Parathyroid adenoma (tissue), 2 donors: ENCODE data around the gene GRIK5.

Experiments used
- H2AFZ ChIP-seq: fragments of 300-600 bp; sonication (generic); one replicate; pipeline ENCODE4 v1.7.0; 2017; ENCODE audit warnings: antibody characterized with exemption, mild to moderate bottlenecking
- H3K27ac ChIP-seq: fragments of 300-600 bp; sonication (generic); one replicate; pipeline ENCODE4 v1.7.0; 2017
- H3K27me3 ChIP-seq: fragments of 300-600 bp; sonication (generic); one replicate; pipeline ENCODE4 v1.7.0; 2017; ENCODE audit warnings: low read length; ENCODE audit not compliant: control insufficient read depth, insufficient read depth
- H3K36me3 ChIP-seq: fragments of 300-600 bp; sonication (generic); one replicate; pipeline ENCODE4 v1.7.0; 2017; ENCODE audit warnings: low read length; ENCODE audit not compliant: control insufficient read depth, insufficient read depth
- H3K4me1 ChIP-seq: fragments of 300-600 bp; sonication (generic); one replicate; pipeline ENCODE4 v1.7.0; 2017; ENCODE audit warnings: control low read depth
- H3K4me2 ChIP-seq: fragments of 300-600 bp; sonication (generic); one replicate; pipeline ENCODE4 v1.7.0; 2017; ENCODE audit warnings: low read length
- H3K4me3 ChIP-seq: fragments of 300-600 bp; sonication (generic); one replicate; pipeline ENCODE4 v1.7.0; 2017; ENCODE audit warnings: low read depth, low read length
- H3K79me2 ChIP-seq: fragments of 300-600 bp; sonication (generic); one replicate; pipeline ENCODE4 v1.7.0; 2017; ENCODE audit warnings: control low read depth
- H3K9ac ChIP-seq: fragments of 300-600 bp; sonication (generic); one replicate; pipeline ENCODE4 v1.7.0; 2017; ENCODE audit warnings: mild to moderate bottlenecking
- H3K9me3 ChIP-seq: fragments of 300-600 bp; sonication (generic); one replicate; pipeline ENCODE4 v1.7.0; 2017; ENCODE audit warnings: low read length; ENCODE audit not compliant: control insufficient read depth
- TF ChIP-seq, protein P1 (sequence below): fragments of 300-600 bp; sonication (generic); IDR thresholded peaks from one replicate; pipeline ENCODE4 v1.7.0; 2017; ENCODE audit warnings: antibody characterized with exemption, mild to moderate bottlenecking
- donor health status: primary hyperparathyroidism.

The GRIK5 gene

DNA sequence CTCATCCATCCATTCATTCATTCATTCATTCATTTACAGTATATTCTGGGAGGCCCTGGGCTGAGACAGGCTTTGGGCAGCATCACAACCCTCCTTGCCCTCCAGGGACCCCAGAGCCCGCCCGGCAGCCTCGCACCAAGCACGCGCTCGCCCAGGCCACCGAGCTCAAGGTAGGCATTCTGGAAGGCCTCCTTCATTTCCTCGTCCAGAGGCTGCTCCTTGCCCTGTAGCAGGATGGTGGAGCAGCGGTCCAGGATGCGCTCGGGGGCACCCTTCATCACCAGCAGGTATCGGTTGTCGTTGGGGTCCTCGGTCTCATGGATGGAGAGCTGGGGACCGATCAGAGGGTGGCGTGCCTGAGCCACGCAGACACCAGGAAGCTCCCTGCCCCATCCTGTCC lies 91.5 kb downstream of the GRIK5 start:
- Histone ChIP-seq H3K36me3 (no peaks in the 10 kb centered on the region), H3K9ac (no peak overlapping the region), H3K79me2 (no peaks in the 10 kb centered on the region), H3K27ac (no peak overlapping the region), H3K27me3 (no peaks in the 10 kb centered on the region), H2AFZ (no peak overlapping the region), H3K4me3 (no peak overlapping the region), H3K4me2 (no peak overlapping the region), H3K4me1 (no peaks in the 10 kb centered on the region), H3K9me3 (no peaks in the 10 kb centered on the region)
- TF ChIP-seq, protein P1, sequence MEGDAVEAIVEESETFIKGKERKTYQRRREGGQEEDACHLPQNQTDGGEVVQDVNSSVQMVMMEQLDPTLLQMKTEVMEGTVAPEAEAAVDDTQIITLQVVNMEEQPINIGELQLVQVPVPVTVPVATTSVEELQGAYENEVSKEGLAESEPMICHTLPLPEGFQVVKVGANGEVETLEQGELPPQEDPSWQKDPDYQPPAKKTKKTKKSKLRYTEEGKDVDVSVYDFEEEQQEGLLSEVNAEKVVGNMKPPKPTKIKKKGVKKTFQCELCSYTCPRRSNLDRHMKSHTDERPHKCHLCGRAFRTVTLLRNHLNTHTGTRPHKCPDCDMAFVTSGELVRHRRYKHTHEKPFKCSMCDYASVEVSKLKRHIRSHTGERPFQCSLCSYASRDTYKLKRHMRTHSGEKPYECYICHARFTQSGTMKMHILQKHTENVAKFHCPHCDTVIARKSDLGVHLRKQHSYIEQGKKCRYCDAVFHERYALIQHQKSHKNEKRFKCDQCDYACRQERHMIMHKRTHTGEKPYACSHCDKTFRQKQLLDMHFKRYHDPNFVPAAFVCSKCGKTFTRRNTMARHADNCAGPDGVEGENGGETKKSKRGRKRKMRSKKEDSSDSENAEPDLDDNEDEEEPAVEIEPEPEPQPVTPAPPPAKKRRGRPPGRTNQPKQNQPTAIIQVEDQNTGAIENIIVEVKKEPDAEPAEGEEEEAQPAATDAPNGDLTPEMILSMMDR: no peak

DNA sequence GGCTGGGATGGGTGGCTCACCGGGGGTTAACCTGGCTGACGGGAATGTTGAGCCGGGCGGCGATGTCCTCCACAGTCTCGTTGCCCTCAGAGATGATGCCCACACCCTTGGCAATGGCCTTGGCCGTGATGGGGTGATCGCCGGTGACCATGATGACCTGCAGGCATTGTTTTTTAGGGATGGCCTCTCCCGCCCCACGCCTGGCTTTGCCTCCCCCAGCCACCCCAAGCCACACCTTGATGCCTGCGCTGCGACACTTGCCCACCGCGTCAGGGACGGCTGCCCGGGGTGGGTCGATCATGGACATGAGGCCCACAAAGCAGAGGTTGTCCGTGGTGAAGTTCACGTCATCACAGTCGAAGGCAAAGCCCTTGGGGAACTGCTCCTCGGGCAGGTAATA lies 92.1 kb downstream of the GRIK5 start:
- Histone ChIP-seq H3K9ac (no peak overlapping the region), H3K79me2 (no peaks in the 10 kb centered on the region), H3K36me3 (no peaks in the 10 kb centered on the region), H2AFZ (no peak overlapping the region), H3K9me3 (no peaks in the 10 kb centered on the region), H3K4me2 (no peak overlapping the region), H3K27ac (no peak overlapping the region), H3K4me1 (no peaks in the 10 kb centered on the region), H3K27me3 (no peaks in the 10 kb centered on the region), H3K4me3 (no peak overlapping the region)
- TF ChIP-seq, protein P1: no peak

DNA sequence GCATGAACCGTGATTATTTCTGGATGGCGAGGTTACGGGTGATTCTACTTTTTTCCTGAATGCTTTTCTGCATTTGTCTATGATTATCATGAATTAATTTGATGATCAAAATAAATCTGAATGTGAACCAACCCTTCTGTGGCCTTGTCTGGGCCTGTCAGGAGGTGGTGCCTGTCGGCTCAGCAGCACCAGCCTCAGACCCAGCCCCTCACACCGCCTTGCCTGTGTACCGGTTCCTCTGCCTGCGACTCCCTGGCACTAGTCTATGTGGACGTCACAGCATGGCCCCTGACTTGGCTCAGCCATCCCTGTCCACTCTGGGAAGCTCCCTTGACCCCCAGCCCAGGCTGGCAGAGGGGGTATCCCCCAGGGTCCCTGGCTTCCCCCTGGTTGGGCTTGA lies 95.4 kb downstream of the GRIK5 start:
- H3K36me3 ChIP-seq: no peaks in the 10 kb centered on the region
- TF ChIP-seq, protein P1: no peak
- H3K4me3 ChIP-seq: no peak overlapping the region
- H3K9ac ChIP-seq: no peak overlapping the region
- no peaks in the 10 kb centered on the region for H3K4me1 ChIP-seq
- H3K27ac ChIP-seq: no peak overlapping the region
- H3K27me3 ChIP-seq: no peaks in the 10 kb centered on the region
- no peak overlapping the region for H2AFZ ChIP-seq
- H3K9me3 ChIP-seq: no peaks in the 10 kb centered on the region
- no peaks in the 10 kb centered on the region for H3K79me2 ChIP-seq
- H3K4me2 ChIP-seq: no peak overlapping the region

DNA sequence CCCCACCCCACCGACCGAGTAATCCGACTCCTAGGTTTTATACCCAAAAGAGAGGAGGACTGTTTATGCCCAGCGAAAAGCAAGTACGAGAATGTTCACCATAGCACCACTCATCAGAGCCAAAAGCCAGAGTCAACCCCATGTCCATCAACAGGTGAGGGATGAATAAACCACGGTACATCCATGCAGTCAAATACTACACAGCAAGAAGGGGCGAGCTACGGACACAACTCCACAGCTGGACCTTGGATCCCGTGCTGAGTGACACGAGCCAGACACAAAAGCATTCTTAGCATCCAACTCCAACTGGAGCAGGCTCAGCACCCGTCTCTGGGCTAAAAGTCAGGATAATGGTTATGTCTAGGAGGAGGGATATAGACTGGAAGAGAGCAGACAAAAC lies 98.6 kb downstream of the GRIK5 start:
- no peaks in the 10 kb centered on the region for H3K36me3 ChIP-seq
- no peaks in the 10 kb centered on the region for H3K27me3 ChIP-seq
- TF ChIP-seq, protein P1: no peak
- H3K27ac ChIP-seq: no peak overlapping the region
- no peak overlapping the region for H2AFZ ChIP-seq
- no peak overlapping the region for H3K4me3 ChIP-seq
- H3K79me2 ChIP-seq: no peaks in the 10 kb centered on the region
- no peaks in the 10 kb centered on the region for H3K9me3 ChIP-seq
- no peak overlapping the region for H3K4me2 ChIP-seq
- H3K9ac ChIP-seq: no peak overlapping the region
- no peaks in the 10 kb centered on the region for H3K4me1 ChIP-seq

DNA sequence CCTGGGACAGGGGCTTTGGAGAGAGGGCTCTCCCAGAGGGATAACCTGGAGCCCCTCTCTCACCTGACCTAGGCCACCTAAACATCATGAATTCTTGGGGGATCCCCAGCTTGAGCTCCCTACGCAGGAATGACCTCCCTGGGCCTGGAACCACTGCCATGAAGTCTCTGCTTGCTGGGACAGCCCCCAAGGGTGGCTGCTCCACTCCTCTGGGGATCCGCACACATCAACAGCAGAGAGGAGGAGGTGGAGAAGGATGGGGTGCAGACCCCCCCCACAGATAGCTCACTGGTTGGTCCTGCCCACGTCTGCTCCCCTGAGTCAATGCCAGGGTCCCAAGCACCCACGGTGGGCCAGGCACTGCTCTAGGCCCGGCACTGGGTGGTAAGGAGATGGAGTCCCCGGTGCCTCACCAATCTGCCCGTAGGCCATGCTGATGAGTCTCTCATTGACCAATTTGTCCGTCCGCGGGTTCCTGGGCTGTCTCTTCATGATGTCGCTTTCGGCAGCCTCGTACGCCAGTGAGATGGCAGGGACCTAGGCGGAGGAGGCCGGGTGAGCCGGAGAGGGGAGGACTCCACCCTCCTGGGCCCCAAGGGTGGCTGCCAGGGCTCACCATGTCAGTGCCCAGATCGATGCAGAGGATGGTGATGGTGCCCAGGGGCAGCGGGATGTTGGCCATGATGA lies 100.1 kb downstream of the GRIK5 start:
- TF ChIP-seq, protein P1: no peak
- H3K27ac ChIP-seq: no peak overlapping the region
- H3K9me3 ChIP-seq: no peaks in the 10 kb centered on the region
- H3K79me2 ChIP-seq: no peaks in the 10 kb centered on the region
- no peak overlapping the region for H2AFZ ChIP-seq
- no peak overlapping the region for H3K4me3 ChIP-seq
- H3K4me1 ChIP-seq: no peaks in the 10 kb centered on the region
- H3K9ac ChIP-seq: no peak overlapping the region
- H3K4me2 ChIP-seq: no peak overlapping the region
- no peaks in the 10 kb centered on the region for H3K36me3 ChIP-seq
- no peaks in the 10 kb centered on the region for H3K27me3 ChIP-seq
